ENCODE results near the gene ZNF837.

DNA sequence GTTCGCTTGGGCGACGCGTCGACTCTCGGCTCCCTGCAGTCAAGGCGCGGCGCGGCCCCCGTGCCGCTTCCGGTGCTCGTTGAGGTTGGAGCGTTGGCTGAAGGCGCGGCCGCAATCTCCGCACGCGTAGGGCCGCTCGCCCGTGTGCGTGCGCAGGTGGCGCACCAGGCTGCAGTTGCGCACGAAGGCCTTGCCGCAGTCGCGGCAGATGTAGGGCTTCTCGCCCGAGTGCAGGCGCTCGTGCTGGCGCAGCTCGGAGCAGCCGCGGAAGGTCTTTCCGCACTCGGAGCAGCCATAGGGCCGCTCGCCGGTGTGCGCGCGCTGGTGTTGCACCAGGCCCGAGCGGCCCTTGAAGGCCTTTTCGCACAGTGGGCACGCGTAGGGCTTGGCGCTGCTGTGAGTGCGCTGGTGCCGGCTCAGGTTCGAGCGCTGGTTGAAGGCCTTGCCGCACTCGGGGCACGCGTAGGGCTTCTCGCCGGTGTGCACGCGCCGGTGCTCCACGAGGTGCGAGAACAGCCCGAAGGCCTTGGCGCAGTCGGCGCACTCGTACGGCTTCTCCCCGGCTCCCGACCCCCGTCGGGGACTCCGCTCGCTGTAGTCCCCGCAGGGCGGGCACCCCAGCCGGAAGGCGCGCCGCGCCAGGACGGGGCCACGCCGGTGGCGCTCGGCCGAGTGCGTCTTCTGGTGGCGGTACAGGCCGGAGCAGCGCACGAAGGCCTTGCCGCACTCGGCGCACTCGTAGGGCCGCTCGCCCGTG, 13.0 kb downstream of the ZNF837 start:
- TF ChIP-seq, protein P1, sequence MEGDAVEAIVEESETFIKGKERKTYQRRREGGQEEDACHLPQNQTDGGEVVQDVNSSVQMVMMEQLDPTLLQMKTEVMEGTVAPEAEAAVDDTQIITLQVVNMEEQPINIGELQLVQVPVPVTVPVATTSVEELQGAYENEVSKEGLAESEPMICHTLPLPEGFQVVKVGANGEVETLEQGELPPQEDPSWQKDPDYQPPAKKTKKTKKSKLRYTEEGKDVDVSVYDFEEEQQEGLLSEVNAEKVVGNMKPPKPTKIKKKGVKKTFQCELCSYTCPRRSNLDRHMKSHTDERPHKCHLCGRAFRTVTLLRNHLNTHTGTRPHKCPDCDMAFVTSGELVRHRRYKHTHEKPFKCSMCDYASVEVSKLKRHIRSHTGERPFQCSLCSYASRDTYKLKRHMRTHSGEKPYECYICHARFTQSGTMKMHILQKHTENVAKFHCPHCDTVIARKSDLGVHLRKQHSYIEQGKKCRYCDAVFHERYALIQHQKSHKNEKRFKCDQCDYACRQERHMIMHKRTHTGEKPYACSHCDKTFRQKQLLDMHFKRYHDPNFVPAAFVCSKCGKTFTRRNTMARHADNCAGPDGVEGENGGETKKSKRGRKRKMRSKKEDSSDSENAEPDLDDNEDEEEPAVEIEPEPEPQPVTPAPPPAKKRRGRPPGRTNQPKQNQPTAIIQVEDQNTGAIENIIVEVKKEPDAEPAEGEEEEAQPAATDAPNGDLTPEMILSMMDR (IDR thresholded peaks at IDR 0.05), result no peak
- no peak for TF ChIP-seq TCF7L2 (IDR thresholded peaks at IDR 0.05; ENCODE audit: low read depth, low read length)
- no peak for TF ChIP-seq SIN3A (IDR thresholded peaks at IDR 0.05; ENCODE audit: borderline replicate concordance, insufficient read depth, low read depth, low read length)
